Measurements from ENCODE around the gene VPS13D. TPM values are rescaled to one million over a fixed set of nuclear protein-coding genes. Genes with fewer than 3 reads are reported as not detected.

The VPS13D gene
- total and polyA plus RNA-seq, 4 donors, result 10.2 to 68.3 (median 12.6) TPM

- TF ChIP-seq ZBTB33 (IDR thresholded peaks at IDR 0.05) (no peak), HNF4G (IDR thresholded peaks at IDR 0.05) (no peak), EGR1 (IDR thresholded peaks at IDR 0.05; ENCODE audit: low read depth in 2 of 2) (no peak), REST (IDR thresholded peaks at IDR 0.05) (no peak)
Observed at GRCh38 chr1:12245733-12246132, 15.9 kb downstream of the VPS13D start (continued).

DNA sequence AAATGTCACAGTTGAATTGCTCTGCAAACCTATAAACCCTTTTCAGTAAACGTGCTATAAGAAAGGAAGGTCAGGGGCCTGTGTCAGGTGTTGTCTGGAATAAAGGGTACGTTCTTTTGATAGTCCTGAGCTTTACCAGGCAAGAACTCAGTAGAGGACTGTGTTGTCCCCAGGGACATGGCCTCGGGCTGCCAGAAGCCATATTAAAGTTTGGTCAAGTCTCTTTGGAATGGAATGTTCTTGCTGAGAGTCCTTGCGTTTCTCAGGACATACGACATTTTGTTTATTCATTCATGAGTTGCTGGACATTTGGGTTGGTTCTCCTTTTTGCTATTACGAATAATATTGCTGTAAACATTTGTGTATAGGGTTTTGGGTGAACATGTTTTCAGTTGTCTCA, 16.8 kb downstream of the VPS13D start:
- Histone ChIP-seq H3K36me3 (ENCODE audit: control insufficient read depth in 4 of 4, insufficient read depth in 3 of 4, low read depth in 1 of 4, low read length in 3 of 4) (peaks cover 13 to 65% (median 54%) of the 10 kb centered on the region in 4 donors), H3K4me3 (ENCODE audit: low read depth in 1 of 3, low read length in 3 of 3) (no peak overlapping the region), H3K4me1 (ENCODE audit: control insufficient read depth in 4 of 4, insufficient read depth in 4 of 4, low read length in 3 of 4) (no peaks in the 10 kb centered on the region), H3K9me3 (ENCODE audit: control insufficient read depth in 4 of 4, low read length in 3 of 4) (no peaks in the 10 kb centered on the region), H3K27me3 (ENCODE audit: control insufficient read depth in 4 of 4, insufficient read depth in 4 of 4, low read length in 3 of 4) (no peaks in the 10 kb centered on the region), H3K27ac (ENCODE audit: low read depth in 1 of 2, low read length in 2 of 2) (no peak overlapping the region), H3K9ac (ENCODE audit: low read depth in 1 of 2, low read length in 2 of 2) (no peak overlapping the region)
- DNase-seq (ENCODE audit: low spot score), result no peak
- 78% methylated on average over 6 of the region's 6 CpGs for WGBS
- TF ChIP-seq FOXA2 (IDR thresholded peaks at IDR 0.05) (no peak), NR2F2 (IDR thresholded peaks at IDR 0.05) (no peak), TAF1 (conservative IDR thresholded peaks at IDR 0.05) (no peak), HNF4G (IDR thresholded peaks at IDR 0.05) (no peak), JUND (IDR thresholded peaks at IDR 0.05) (no peak), RAD21 (IDR thresholded peaks at IDR 0.05) (no peak), EGR1 (IDR thresholded peaks at IDR 0.05; ENCODE audit: low read depth in 2 of 2) (no peak), ATF3 (IDR thresholded peaks at IDR 0.05) (no peak), HNF4A (conservative IDR thresholded peaks at IDR 0.05) (no peak), CTCF (IDR thresholded peaks at IDR 0.05; ENCODE audit: low read depth, low read length, missing input control) (no peak), ZBTB33 (IDR thresholded peaks at IDR 0.05) (no peak), YY1 (IDR thresholded peaks at IDR 0.05) (no peak), SP1 (IDR thresholded peaks at IDR 0.05) (no peak), FOXA1 (IDR thresholded peaks at IDR 0.05) (no peak), RXRA (IDR thresholded peaks at IDR 0.05) (no peak), GABPA (IDR thresholded peaks at IDR 0.05 in 1 of 2, conservative IDR thresholded peaks at IDR 0.05 in 1 of 2) (no peak), REST (IDR thresholded peaks at IDR 0.05) (no peak)
- TF ChIP-seq, protein P1, sequence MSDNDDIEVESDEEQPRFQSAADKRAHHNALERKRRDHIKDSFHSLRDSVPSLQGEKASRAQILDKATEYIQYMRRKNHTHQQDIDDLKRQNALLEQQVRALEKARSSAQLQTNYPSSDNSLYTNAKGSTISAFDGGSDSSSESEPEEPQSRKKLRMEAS (IDR thresholded peaks at IDR 0.05), result no peak

Measured in liver (tissue), 9 donors.